HEK293 (cell line): ENCODE measurements around the gene FSTL4.

Experiments used
- CTCF ChIA-PET: fragments of 350-600 bp; formaldehyde crosslinking; extraction: SDS; loops from one replicate; lab custom pipeline; 2021; ENCODE audit warnings: antibody characterized with exemption; lab: Yijun Ruan, JAX
- POLR2A ChIA-PET: fragments of 300-600 bp; formaldehyde crosslinking; extraction: SDS; loops from one replicate; lab custom pipeline; 2020; ENCODE audit warnings: antibody characterized with exemption, inconsistent platforms; lab: Yijun Ruan, JAX
- H3K27ac ChIP-seq: fragments of 200-500 bp; sonication (Bioruptor generic); 2 replicates; pipeline ENCODE4 v1.5.1; 2014; ENCODE audit warnings: low read depth, low read length, control low read depth, inconsistent platforms; ENCODE audit errors: extremely low read depth
- H3K36me3 ChIP-seq, 2 experiments: fragments of 200-500 bp in 1 of 2; sonication (Bioruptor generic) in 1 of 2; 1 replicate in 1 of 2; 2 replicates in 1 of 2; pipeline ENCODE4 v1.5.1; 2014 to 2017; ENCODE audit warnings: inconsistent platforms in 2 of 2, low read length in 2 of 2; ENCODE audit not compliant: control insufficient read depth in 2 of 2, insufficient read depth in 1 of 2
- H3K4me1 ChIP-seq: fragments of 200-500 bp; sonication (Bioruptor generic); 2 replicates; pipeline ENCODE4 v1.5.1; 2014; ENCODE audit warnings: mild to moderate bottlenecking, low read length, inconsistent platforms; ENCODE audit not compliant: control insufficient read depth, insufficient read depth
- H3K4me3 ChIP-seq: 2 replicates; pipeline ENCODE4 v1.5.1; 2011; ENCODE audit warnings: low read depth, mild to moderate bottlenecking, control low read depth, low read length, moderate library complexity
- H3K9me3 ChIP-seq: fragments of 200-500 bp; sonication (Bioruptor generic); 2 replicates; pipeline ENCODE4 v1.5.1; 2014; ENCODE audit warnings: low read depth, low read length, inconsistent platforms; ENCODE audit not compliant: control insufficient read depth, insufficient read depth
- ATF2 ChIP-seq: fragments of 450-650 bp; formaldehyde crosslinking; IDR thresholded peaks from 2 replicates; pipeline ENCODE4 v1.5.1; 2016; ENCODE audit warnings: missing biosample characterization, missing genetic modification characterization, low read depth
- BCL11A ChIP-seq: fragments of 450-650 bp; formaldehyde crosslinking; IDR thresholded peaks from 2 replicates; pipeline ENCODE4 v1.5.1; 2016; ENCODE audit warnings: low read depth, missing biosample characterization, missing genetic modification characterization
- EGR2 ChIP-seq: fragments of 450-650 bp; formaldehyde crosslinking; IDR thresholded peaks from 2 replicates; pipeline ENCODE4 v1.5.1; 2016; ENCODE audit warnings: low read depth, missing biosample characterization, missing genetic modification characterization
- FEZF1 ChIP-seq: fragments of 450-650 bp; formaldehyde crosslinking; IDR thresholded peaks from 2 replicates; pipeline ENCODE4 v1.5.1; 2016; ENCODE audit warnings: missing biosample characterization, missing genetic modification characterization
- GFI1B ChIP-seq: fragments of 450-650 bp; formaldehyde crosslinking; IDR thresholded peaks from 2 replicates; pipeline ENCODE4 v1.5.1; 2016; ENCODE audit warnings: missing biosample characterization, missing genetic modification characterization
- HOXA7 ChIP-seq: sonication (generic); formaldehyde crosslinking; IDR thresholded peaks from 2 replicates; pipeline ENCODE4 v1.8.1; 2022; ENCODE audit warnings: missing genetic modification reagents, borderline replicate concordance
- OVOL3 ChIP-seq: fragments of 450-650 bp; formaldehyde crosslinking; IDR thresholded peaks from 2 replicates; pipeline ENCODE4 v1.5.1; 2016; ENCODE audit warnings: missing biosample characterization, missing genetic modification characterization
- PBX3 ChIP-seq: sonication (generic); formaldehyde crosslinking; IDR thresholded peaks from 2 replicates; pipeline ENCODE4 v1.8.1; 2022; ENCODE audit warnings: mild to moderate bottlenecking, moderate library complexity, missing genetic modification reagents
- REPIN1 ChIP-seq: fragments of 450-650 bp; formaldehyde crosslinking; IDR thresholded peaks from 2 replicates; pipeline ENCODE4 v1.5.1; 2017; ENCODE audit warnings: missing biosample characterization, missing genetic modification characterization, low read depth
- ZBTB44 ChIP-seq: fragments of 450-650 bp; IDR thresholded peaks from 2 replicates; pipeline ENCODE4 v1.5.1; 2018; ENCODE audit warnings: missing biosample characterization, mild to moderate bottlenecking, missing genetic modification characterization
- ZBTB7A ChIP-seq: fragments of 450-650 bp; formaldehyde crosslinking; IDR thresholded peaks from 2 replicates; pipeline ENCODE4 v1.5.1; 2016; ENCODE audit warnings: low read depth, missing biosample characterization, missing genetic modification characterization
- ZIC2 ChIP-seq: fragments of 450-650 bp; formaldehyde crosslinking; IDR thresholded peaks from 2 replicates; pipeline ENCODE4 v1.5.1; 2016; ENCODE audit warnings: missing biosample characterization, missing genetic modification characterization
- ZNF19 ChIP-seq: fragments of 450-650 bp; formaldehyde crosslinking; IDR thresholded peaks from 2 replicates; pipeline ENCODE4; 2016; ENCODE audit warnings: missing biosample characterization, missing genetic modification characterization, low read depth
- ZNF202 ChIP-seq: fragments of 450-650 bp; formaldehyde crosslinking; IDR thresholded peaks from 2 replicates; pipeline ENCODE4 v1.5.1; 2016; ENCODE audit warnings: missing biosample characterization, missing genetic modification characterization, borderline replicate concordance
- ZNF37A ChIP-seq: fragments of 450-650 bp; IDR thresholded peaks from 2 replicates; pipeline ENCODE4 v1.5.1; 2018; ENCODE audit warnings: missing biosample characterization, missing genetic modification characterization
- ZNF423 ChIP-seq: fragments of 450-650 bp; formaldehyde crosslinking; IDR thresholded peaks from 2 replicates; pipeline ENCODE4 v1.5.1; 2016; ENCODE audit warnings: missing biosample characterization, missing genetic modification characterization
- ZNF426 ChIP-seq: fragments of 450-650 bp; formaldehyde crosslinking; IDR thresholded peaks from 2 replicates; pipeline ENCODE4 v1.5.1; 2017; ENCODE audit warnings: missing biosample characterization, missing genetic modification characterization, mild to moderate bottlenecking, inconsistent platforms, moderate library complexity
- ZNF488 ChIP-seq: fragments of 450-650 bp; formaldehyde crosslinking; IDR thresholded peaks from 2 replicates; pipeline ENCODE4 v1.5.1; 2016; ENCODE audit warnings: missing biosample characterization, missing genetic modification characterization
- ZNF558 ChIP-seq: fragments of 450-650 bp; formaldehyde crosslinking; IDR thresholded peaks from 2 replicates; pipeline ENCODE4 v1.5.1; 2016; ENCODE audit warnings: missing biosample characterization, missing genetic modification characterization
- ZNF658 ChIP-seq: fragments of 450-650 bp; formaldehyde crosslinking; IDR thresholded peaks from 2 replicates; pipeline ENCODE4; 2016; ENCODE audit warnings: missing biosample characterization, missing genetic modification characterization
- ZNF791 ChIP-seq: fragments of 450-650 bp; formaldehyde crosslinking; IDR thresholded peaks from 2 replicates; pipeline ENCODE4 v1.5.1; 2016; ENCODE audit warnings: missing biosample characterization, missing genetic modification characterization
- ZNF837 ChIP-seq: fragments of 450-650 bp; formaldehyde crosslinking; IDR thresholded peaks from 2 replicates; pipeline ENCODE4 v1.5.1; 2016; ENCODE audit warnings: missing biosample characterization, missing genetic modification characterization
- ZSCAN16 ChIP-seq: fragments of 450-650 bp; formaldehyde crosslinking; IDR thresholded peaks from 2 replicates; pipeline ENCODE4 v1.5.1; 2016; ENCODE audit warnings: missing biosample characterization, missing genetic modification characterization

FSTL4 gene

GRCh38 chr5:133480866-133481265, 131.5 kb downstream of the FSTL4 start:
- POLR2A ChIA-PET, result no interaction called here
- TF ChIP-seq ZNF488 (tag by site-specific recombination) (no peak), EGR2 (no peak), ZNF202 (tag by site-specific recombination) (no peak), HOXA7 (CRISPR knock-in tag) (no peak), FEZF1 (tag by site-specific recombination) (no peak), ZSCAN16 (tag by site-specific recombination) (no peak), ZIC2 (tag by site-specific recombination) (no peak), ZNF19 (tag by site-specific recombination) (no peak), ATF2 (tag by site-specific recombination) (no peak), PBX3 (no peak), ZNF37A (tag by site-specific recombination) (no peak), REPIN1 (tag by site-specific recombination) (no peak), ZNF558 (no peak), ZNF426 (tag by site-specific recombination) (no peak), ZNF837 (no peak), ZNF423 (tag by site-specific recombination) (no peak)
- TF ChIP-seq, all 188 proteins: peak for 0
- H3K36me3 ChIP-seq, result no peaks in the 10 kb centered on the region
- CTCF ChIA-PET, result no interaction called here
- H3K27ac ChIP-seq, result no peak overlapping the region
- H3K9me3 ChIP-seq, result no peaks in the 10 kb centered on the region
- H3K4me3 ChIP-seq, result no peak overlapping the region
- H3K4me1 ChIP-seq, result no peaks in the 10 kb centered on the region

- POLR2A ChIA-PET, result no interaction called here
- no peak for TF ChIP-seq OVOL3 (tag by site-specific recombination)
- no peak for TF ChIP-seq ZNF658 (tag by site-specific recombination)
- no peak for TF ChIP-seq ZBTB7A (tag by site-specific recombination)
- no peak for TF ChIP-seq ZNF202 (tag by site-specific recombination)
- TF ChIP-seq, all 188 proteins: peak for 0
- Histone ChIP-seq H3K36me3 (no peaks in the 10 kb centered on the region), H3K4me1 (no peaks in the 10 kb centered on the region), H3K4me3 (no peak overlapping the region), H3K27ac (no peak overlapping the region), H3K9me3 (no peaks in the 10 kb centered on the region)
- CTCF ChIA-PET, result no interaction called here
These were observed 132.0 kb downstream of the FSTL4 start for GRCh38 chr5:133480366-133480765.

- POLR2A ChIA-PET, result no interaction called here
- CTCF ChIA-PET, result no interaction called here
- TF ChIP-seq GFI1B (tag by site-specific recombination), result no peak
- no peak for TF ChIP-seq ZNF791
- no peak for TF ChIP-seq ZBTB44
- no peak for TF ChIP-seq BCL11A (tag by site-specific recombination)
- no peak overlapping the region for H3K4me3 ChIP-seq
- no peaks in the 10 kb centered on the region for H3K4me1 ChIP-seq
- no peaks in the 10 kb centered on the region for H3K36me3 ChIP-seq
- H3K9me3 ChIP-seq, result no peaks in the 10 kb centered on the region
- H3K27ac ChIP-seq, result no peak overlapping the region
These were observed 133.9 kb downstream of the FSTL4 start for GRCh38 chr5:133478199-133478985.
